Measurements from ENCODE around the gene C16orf78. TPM values are rescaled to one million over a fixed set of nuclear protein-coding genes. Genes with fewer than 3 reads are reported as not detected.

C16orf78 gene
- polyA plus RNA-seq, 3 donors from 2014 or later = not detected

GRCh38 chr16:49378816-49379215 lies 5.2 kb downstream of the C16orf78 start:
- Mint-ChIP-seq H3K27me3 (ENCODE audit: low read depth in 3 of 3) (peaks cover 0 to 4% (median 3%) of the 10 kb centered on the region in 3 donors), H3K27ac (no peak overlapping the region), H3K9me3 (peaks cover 0 to 12% (median 3%) of the 10 kb centered on the region in 6 donors), H3K36me3 (peaks cover 0 to 4% (median 0%) of the 10 kb centered on the region in 3 donors), H3K4me3 (no peak overlapping the region), H3K4me1 (no peaks in the 10 kb centered on the region)
- no peak for DNase-seq

GRCh38 chr16:49382916-49383315 lies 9.3 kb downstream of the C16orf78 start:
- H3K36me3 Mint-ChIP-seq = peaks cover 0 to 4% (median 0%) of the 10 kb centered on the region in 3 donors
- H3K27me3 Mint-ChIP-seq (ENCODE audit: low read depth in 3 of 3) = peaks cover 0 to 3% (median 2%) of the 10 kb centered on the region in 3 donors
- no peaks in the 10 kb centered on the region for H3K4me1 Mint-ChIP-seq
- DNase-seq = no peak
- peaks cover 0 to 12% (median 3%) of the 10 kb centered on the region in 6 donors for H3K9me3 Mint-ChIP-seq
- no peak overlapping the region for H3K27ac Mint-ChIP-seq
- no peak overlapping the region for H3K4me3 Mint-ChIP-seq

GRCh38 chr16:49395021-49395420 lies 21.4 kb downstream of the C16orf78 start:
- no peaks in the 10 kb centered on the region for H3K4me1 Mint-ChIP-seq
- H3K27me3 Mint-ChIP-seq (ENCODE audit: low read depth in 3 of 3) = peaks cover 2 to 6% (median 2%) of the 10 kb centered on the region in 3 donors
- H3K27ac Mint-ChIP-seq = no peak overlapping the region
- no peaks in the 10 kb centered on the region for H3K36me3 Mint-ChIP-seq
- H3K9me3 Mint-ChIP-seq = no peaks in the 10 kb centered on the region
- DNase-seq = no peak
- no peak overlapping the region for H3K4me3 Mint-ChIP-seq

- H3K9me3 Mint-ChIP-seq = no peaks in the 10 kb centered on the region
- H3K4me1 Mint-ChIP-seq = no peaks in the 10 kb centered on the region
- peaks cover 2 to 6% (median 4%) of the 10 kb centered on the region in 3 donors for H3K27me3 Mint-ChIP-seq (ENCODE audit: low read depth in 3 of 3)
- no peak overlapping the region for H3K4me3 Mint-ChIP-seq
- DNase-seq = no peak
- no peak overlapping the region for H3K27ac Mint-ChIP-seq
- H3K36me3 Mint-ChIP-seq = no peaks in the 10 kb centered on the region
These were observed 22.7 kb downstream of the C16orf78 start for GRCh38 chr16:49396206-49396720.

GRCh38 chr16:49398761-49399160 lies 25.2 kb downstream of the C16orf78 start:
- Mint-ChIP-seq H3K4me1 (no peaks in the 10 kb centered on the region), H3K9me3 (no peaks in the 10 kb centered on the region), H3K4me3 (no peak overlapping the region), H3K36me3 (no peaks in the 10 kb centered on the region), H3K27ac (no peak overlapping the region), H3K27me3 (ENCODE audit: low read depth in 3 of 3) (peaks cover 2 to 5% (median 2%) of the 10 kb centered on the region in 3 donors)
- DNase-seq = no peak

DNA sequence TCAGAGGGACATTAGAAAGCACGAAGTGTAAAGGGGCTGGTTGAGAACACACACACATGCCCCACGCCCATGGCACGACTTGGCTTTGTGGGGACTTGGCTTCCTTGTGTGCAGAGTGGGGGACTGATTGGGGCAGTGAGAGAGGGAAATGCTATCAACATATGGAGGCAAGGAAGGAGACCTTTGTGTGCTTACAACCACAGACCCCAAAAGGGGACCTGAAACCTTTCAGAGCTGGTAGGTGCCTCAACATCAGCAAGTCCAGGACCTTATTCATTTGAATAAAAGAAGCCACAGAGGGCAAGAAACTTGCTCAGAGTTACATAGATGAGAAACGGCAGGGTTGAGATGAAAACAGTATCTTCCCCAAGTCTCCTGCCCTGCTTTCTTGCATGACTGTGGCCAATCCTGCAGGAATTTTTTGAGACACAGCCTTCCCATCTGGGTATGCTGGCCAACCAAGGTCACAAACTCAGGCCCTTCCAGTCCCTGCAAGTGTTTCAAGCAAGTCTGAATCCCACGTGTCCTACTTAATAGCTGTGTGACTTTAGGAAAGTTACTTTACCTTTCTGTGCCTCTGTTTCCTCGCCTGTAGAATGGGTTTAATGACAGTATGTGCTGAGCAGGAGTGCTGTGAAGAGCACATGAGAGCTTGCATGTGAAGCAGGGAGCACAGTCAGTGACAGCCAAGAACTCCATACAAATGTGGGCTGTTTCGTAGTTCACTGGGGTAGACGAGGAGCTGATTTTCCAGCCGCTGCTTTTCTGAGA lies 26.2 kb downstream of the C16orf78 start:
- Mint-ChIP-seq H3K27me3 (ENCODE audit: low read depth in 3 of 3) (peaks cover 2 to 5% (median 2%) of the 10 kb centered on the region in 3 donors), H3K4me3 (no peak overlapping the region), H3K9me3 (no peaks in the 10 kb centered on the region), H3K4me1 (no peaks in the 10 kb centered on the region), H3K36me3 (no peaks in the 10 kb centered on the region), H3K27ac (no peak overlapping the region)
- no peak for DNase-seq

DNA sequence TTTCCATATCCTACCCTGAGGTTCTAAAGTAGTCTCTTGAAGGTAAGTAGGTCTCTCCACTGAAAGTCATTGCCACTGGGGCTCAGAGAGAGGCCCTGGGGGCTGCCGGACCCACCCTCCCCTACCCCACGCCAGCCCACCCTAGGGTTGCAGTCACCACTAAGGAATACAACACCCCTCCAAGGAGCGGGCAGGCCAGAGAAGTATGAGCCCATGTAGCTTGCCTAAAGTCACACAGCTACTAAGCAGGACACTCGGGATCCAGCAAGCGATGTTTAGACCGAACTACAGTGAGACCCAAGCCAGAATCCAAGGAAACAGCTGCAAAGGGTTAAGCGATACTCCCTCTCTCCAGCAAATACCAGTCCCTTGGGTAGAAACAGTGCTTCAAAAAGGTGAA lies 27.0 kb downstream of the C16orf78 start:
- Mint-ChIP-seq H3K27ac (no peak overlapping the region), H3K4me3 (no peak overlapping the region), H3K4me1 (no peaks in the 10 kb centered on the region), H3K9me3 (no peaks in the 10 kb centered on the region), H3K27me3 (ENCODE audit: low read depth in 3 of 3) (peaks cover 2 to 5% (median 2%) of the 10 kb centered on the region in 3 donors), H3K36me3 (no peaks in the 10 kb centered on the region)
- DNase-seq = no peak

DNA sequence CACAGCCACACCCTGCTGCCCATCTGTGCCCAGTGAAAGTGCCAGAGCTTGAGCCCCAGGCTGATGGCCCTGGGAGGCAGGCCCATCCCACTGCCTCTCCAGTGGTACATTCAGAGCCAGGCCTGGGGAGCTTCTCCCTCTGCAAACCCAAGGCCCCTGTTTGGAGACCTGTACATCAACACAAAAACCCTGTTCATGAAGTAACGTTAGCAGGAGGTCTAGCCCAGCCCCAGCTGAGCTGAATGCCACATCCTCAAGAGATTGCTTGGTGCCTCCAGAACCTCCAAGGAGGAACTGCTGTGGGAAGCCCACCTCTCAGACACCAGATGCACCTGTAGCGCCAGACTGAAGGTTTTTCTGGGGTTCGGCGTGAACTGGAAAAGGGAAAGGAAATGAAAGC lies 31.5 kb downstream of the C16orf78 start:
- no peaks in the 10 kb centered on the region for H3K9me3 Mint-ChIP-seq
- no peak overlapping the region for H3K4me3 Mint-ChIP-seq
- peaks cover 0 to 5% (median 0%) of the 10 kb centered on the region in 3 donors for H3K27me3 Mint-ChIP-seq (ENCODE audit: low read depth in 3 of 3)
- H3K4me1 Mint-ChIP-seq = peaks cover 0 to 4% of the 10 kb centered on the region in 2 donors
- no peak overlapping the region for H3K27ac Mint-ChIP-seq
- DNase-seq = no peak
- H3K36me3 Mint-ChIP-seq = no peaks in the 10 kb centered on the region

DNA sequence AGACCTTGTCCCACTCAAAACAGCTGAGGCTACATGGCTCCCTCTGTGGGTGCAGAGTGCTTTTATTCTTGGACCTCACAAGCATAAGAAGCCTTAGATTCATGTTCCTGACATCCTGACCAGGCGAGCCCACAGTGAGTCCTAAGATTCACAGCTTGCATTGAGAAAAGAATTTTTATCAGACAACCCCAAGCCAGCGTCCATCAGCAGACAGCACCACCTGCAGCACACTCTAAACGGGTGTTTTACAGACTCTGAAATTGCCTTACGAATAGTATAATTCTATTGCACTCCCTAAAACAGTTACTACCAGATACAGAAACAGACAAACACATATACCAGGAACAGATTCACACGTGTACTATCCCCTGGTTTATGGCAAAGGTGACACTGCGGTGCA lies 31.9 kb downstream of the C16orf78 start:
- no peak for DNase-seq
- H3K4me3 Mint-ChIP-seq = no peak overlapping the region

DNA sequence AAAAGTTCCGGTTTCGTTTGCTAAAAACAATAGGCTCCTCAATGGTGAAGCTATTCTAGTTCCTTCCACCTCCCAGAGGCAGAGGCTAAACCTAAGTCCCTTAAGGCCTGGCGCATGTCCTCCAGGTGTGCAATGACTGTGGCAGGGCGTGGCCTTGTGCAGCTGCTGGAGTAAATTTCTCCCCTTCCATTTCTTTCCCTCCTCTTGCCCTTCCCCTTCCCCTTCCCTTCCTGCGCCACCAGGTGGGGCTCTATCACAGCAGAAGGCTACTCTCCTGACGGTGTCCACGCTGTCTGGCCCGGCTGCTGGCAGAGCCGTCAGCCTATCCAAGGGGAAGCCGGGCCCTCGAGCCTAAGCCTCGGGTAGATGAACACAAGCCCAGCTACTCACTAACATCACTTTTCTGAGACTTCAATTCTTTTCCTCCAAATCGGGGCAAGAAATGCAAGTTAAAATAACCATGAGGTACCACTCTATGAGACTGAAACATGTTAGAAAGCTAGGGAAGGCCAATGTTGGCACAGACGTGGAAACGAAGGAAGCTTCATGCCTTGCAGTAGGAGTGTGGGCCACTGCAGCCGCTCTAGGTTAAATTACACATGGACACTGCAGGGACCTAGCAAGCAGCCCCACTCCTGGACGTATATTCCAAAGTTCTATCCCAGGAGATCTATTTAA lies 34.4 kb downstream of the C16orf78 start:
- peaks cover 0 to 2% (median 2%) of the 10 kb centered on the region in 3 donors for H3K27me3 Mint-ChIP-seq (ENCODE audit: low read depth in 3 of 3)
- no peaks in the 10 kb centered on the region for H3K9me3 Mint-ChIP-seq
- peak; percentile 30 to 34 (median 31) for DNase-seq
- H3K4me3 Mint-ChIP-seq = no peak overlapping the region
- no peaks in the 10 kb centered on the region for H3K36me3 Mint-ChIP-seq
- H3K27ac Mint-ChIP-seq = no peak overlapping the region
- peaks cover 0 to 4% of the 10 kb centered on the region in 2 donors for H3K4me1 Mint-ChIP-seq

More for the DNA sequence above, 31.9 kb downstream of the C16orf78 start:
- no peaks in the 10 kb centered on the region for H3K9me3 Mint-ChIP-seq
- H3K36me3 Mint-ChIP-seq = no peaks in the 10 kb centered on the region
- peaks cover 0 to 5% (median 0%) of the 10 kb centered on the region in 3 donors for H3K27me3 Mint-ChIP-seq (ENCODE audit: low read depth in 3 of 3)
- H3K4me1 Mint-ChIP-seq = peaks cover 0 to 4% of the 10 kb centered on the region in 2 donors
- H3K27ac Mint-ChIP-seq = no peak overlapping the region

GRCh38 chr16:49409121-49409520 lies 35.5 kb downstream of the C16orf78 start:
- H3K4me3 Mint-ChIP-seq = no peak overlapping the region
- DNase-seq = no peak
- no peak overlapping the region for H3K27ac Mint-ChIP-seq
- peaks cover 0 to 2% (median 1%) of the 10 kb centered on the region in 3 donors for H3K27me3 Mint-ChIP-seq (ENCODE audit: low read depth in 3 of 3)
- peaks cover 0 to 4% of the 10 kb centered on the region in 2 donors for H3K4me1 Mint-ChIP-seq
- no peaks in the 10 kb centered on the region for H3K9me3 Mint-ChIP-seq
- H3K36me3 Mint-ChIP-seq = no peaks in the 10 kb centered on the region

- Mint-ChIP-seq H3K27me3 (ENCODE audit: low read depth in 3 of 3) (peaks cover 0 to 2% (median 1%) of the 10 kb centered on the region in 3 donors), H3K9me3 (no peaks in the 10 kb centered on the region), H3K27ac (no peak overlapping the region), H3K4me1 (peaks cover 0 to 4% of the 10 kb centered on the region in 2 donors), H3K4me3 (no peak overlapping the region), H3K36me3 (no peaks in the 10 kb centered on the region)
- no peak for DNase-seq
These were observed 36.6 kb downstream of the C16orf78 start for GRCh38 chr16:49410226-49410625.

DNA sequence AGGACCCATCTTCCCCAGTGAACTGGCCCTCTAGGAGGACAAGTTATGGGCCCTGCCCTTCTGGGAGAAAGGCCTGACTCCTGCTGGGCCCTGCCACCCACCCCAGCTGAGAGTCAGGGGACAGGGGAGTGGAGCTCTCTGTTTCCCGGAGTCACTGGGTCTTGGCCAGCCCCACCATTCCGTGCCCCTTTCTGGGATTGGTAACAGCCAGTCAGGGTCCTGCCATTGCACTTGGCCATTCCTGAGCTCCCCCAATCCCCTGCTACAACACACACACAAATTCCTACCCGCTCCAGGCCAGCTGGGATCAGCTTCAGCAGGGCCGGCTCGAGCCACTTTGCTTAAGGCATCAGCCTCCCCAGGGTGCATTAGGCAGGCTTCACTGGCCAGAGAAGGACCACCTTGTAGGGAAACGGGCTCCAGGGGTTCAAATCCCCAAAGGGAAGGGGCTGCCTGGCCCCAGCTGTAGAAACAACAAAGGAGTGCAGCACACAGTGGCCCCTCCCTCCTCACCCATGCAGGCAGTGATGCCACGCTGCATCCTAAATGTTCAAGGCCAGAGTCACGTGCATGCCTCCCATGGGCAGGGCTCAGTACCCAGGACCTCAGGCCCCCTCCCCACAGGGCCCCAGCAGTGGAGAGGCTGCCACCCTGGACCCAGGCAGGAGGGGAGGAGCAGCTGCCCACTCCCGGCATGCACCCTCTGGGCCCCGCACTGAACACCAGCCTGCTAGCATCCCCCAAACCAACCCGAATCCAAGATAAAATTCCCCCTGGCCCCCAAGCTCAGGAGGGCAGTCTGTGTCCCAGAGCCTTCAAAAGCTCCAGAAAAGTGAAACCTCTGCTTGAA lies 37.7 kb downstream of the C16orf78 start:
- no peak for DNase-seq
- peaks cover 0 to 4% of the 10 kb centered on the region in 2 donors for H3K4me1 Mint-ChIP-seq
- no peaks in the 10 kb centered on the region for H3K9me3 Mint-ChIP-seq
- no peak overlapping the region for H3K4me3 Mint-ChIP-seq
- peaks cover 0 to 5% (median 1%) of the 10 kb centered on the region in 3 donors for H3K27me3 Mint-ChIP-seq (ENCODE audit: low read depth in 3 of 3)
- no peaks in the 10 kb centered on the region for H3K36me3 Mint-ChIP-seq
- H3K27ac Mint-ChIP-seq = no peak overlapping the region

All from immature natural killer cell (primary cell).